HFF-Myc (cell line): ENCODE measurements around the gene COLQ.
A peak's percentile ranks its signal among the peaks of the same experiment; 100 is the strongest.
"Not testable (repeated sequence)": the region's sequence is repeated elsewhere in the genome, so short reads cannot be mapped to it uniquely, and the experiment has no call there.

ENCODE experiments used
- DNase-seq: peaks from one replicate; pipeline ENCODE4 v3.0.0-alpha.2; 2011; ENCODE audit warnings: low read depth; ENCODE audit errors: extremely low read depth
- H3K4me3 ChIP-seq: replicated peaks from 2 replicates; pipeline ENCODE4 v1.5.1; 2011; ENCODE audit warnings: low read depth, mild to moderate bottlenecking, control low read depth, low read length
- CTCF ChIP-seq: IDR thresholded peaks from 2 replicates; pipeline ENCODE4 v1.5.1; 2012; ENCODE audit warnings: mild to moderate bottlenecking, low read depth, low read length, control low read depth; ENCODE audit errors: missing control alignments

The COLQ gene

GRCh38 chr3:15535732-15536131, 14.2 kb upstream of the COLQ start:
- no peak overlapping the region for H3K4me3 ChIP-seq
- DNase-seq: no peak
- no peak for TF ChIP-seq CTCF

GRCh38 chr3:15532614-15533013, 11.1 kb upstream of the COLQ start:
- not testable (repeated sequence) for DNase-seq, H3K4me3 ChIP-seq

- DNase-seq: no peak
- no peak for TF ChIP-seq CTCF
- no peak overlapping the region for H3K4me3 ChIP-seq
Observed at GRCh38 chr3:15531346-15531745, 9.8 kb upstream of the COLQ start.

- no peak for DNase-seq
- no peak overlapping the region for H3K4me3 ChIP-seq
- TF ChIP-seq CTCF: no peak
Observed at GRCh38 chr3:15528854-15529537, 7.5 kb upstream of the COLQ start.

GRCh38 chr3:15527031-15527459, 5.5 kb upstream of the COLQ start:
- peak; percentile 36 for TF ChIP-seq CTCF
- no peak for DNase-seq
- no peak overlapping the region for H3K4me3 ChIP-seq

GRCh38 chr3:15525790-15526189, 4.3 kb upstream of the COLQ start:
- no peak overlapping the region for H3K4me3 ChIP-seq
- no peak for TF ChIP-seq CTCF
- no peak for DNase-seq

GRCh38 chr3:15523660-15524417, 2.3 kb upstream of the COLQ start:
- no peak for DNase-seq
- TF ChIP-seq CTCF: no peak
- no peak overlapping the region for H3K4me3 ChIP-seq
